Right atrium auricular region (tissue), 2 donors: Measurements from ENCODE around the gene PRPF19. TPM values are rescaled to one million over a fixed set of nuclear protein-coding genes. Genes with fewer than 3 reads are reported as not detected.

ENCODE experiments used
- DNase-seq: peaks from one replicate; pipeline ENCODE4 v3.0.0-alpha.2; 2019; ENCODE audit warnings: low spot score
- H3K27ac ChIP-seq, 2 donors: fragments of 200-600 bp; sonication (generic); 1 replicate in 1 of 2; 2 replicates in 1 of 2; pipeline ENCODE4 v1.5.1; 2016 to 2019
- H3K27me3 ChIP-seq, 2 donors: fragments of 200-600 bp; sonication (generic); one replicate each; pipeline versions ENCODE4 v1.5.1 to v1.6.0; 2017 to 2019
- H3K36me3 ChIP-seq: fragments of 200-600 bp; sonication (generic); one replicate; pipeline ENCODE4 v1.5.1; 2016
- H3K4me1 ChIP-seq, 2 donors: fragments of 200-600 bp; sonication (generic); one replicate each; pipeline versions ENCODE4 v1.5.1 to v1.6.0; 2017 to 2019
- H3K4me3 ChIP-seq, 2 donors: fragments of 200-600 bp; sonication (generic); 1 replicate in 1 of 2; 2 replicates in 1 of 2; pipeline ENCODE4 v1.5.1; 2017 to 2019; ENCODE audit warnings: mild to moderate bottlenecking in 1 of 2, moderate library complexity in 1 of 2
- H3K9me3 ChIP-seq, 2 donors: fragments of 200-600 bp; sonication (generic); one replicate each; pipeline ENCODE4 v1.5.1; 2019
- total RNA-seq, 2 donors: library from RNA; depleted of rRNA; stranded (reverse); fragments of >200 nt; gene quantifications; one replicate each; pipeline ENCODE4 v1.1.0, GENCODE V29; 2016
- TF ChIP-seq, protein P1 (sequence below), 2 donors: fragments of 200-600 bp; sonication (generic); IDR thresholded peaks; one replicate each; pipeline ENCODE4 v1.5.1; 2019; ENCODE audit warnings: antibody characterized with exemption in 2 of 2

The PRPF19 gene
- total RNA-seq, 2 donors from 2014 or later, result 20.3 to 46.2 TPM

GRCh38 chr11:60947700-60948099, 41.3 kb upstream of the PRPF19 start:
- Histone ChIP-seq H3K36me3 (no peaks in the 10 kb centered on the region), H3K27ac (no peak overlapping the region), H3K4me3 (no peak overlapping the region), H3K9me3 (no peaks in the 10 kb centered on the region), H3K4me1 (peaks cover 0 to 19% of the 10 kb centered on the region in 2 donors), H3K27me3 (no peaks in the 10 kb centered on the region)
- TF ChIP-seq, protein P1, sequence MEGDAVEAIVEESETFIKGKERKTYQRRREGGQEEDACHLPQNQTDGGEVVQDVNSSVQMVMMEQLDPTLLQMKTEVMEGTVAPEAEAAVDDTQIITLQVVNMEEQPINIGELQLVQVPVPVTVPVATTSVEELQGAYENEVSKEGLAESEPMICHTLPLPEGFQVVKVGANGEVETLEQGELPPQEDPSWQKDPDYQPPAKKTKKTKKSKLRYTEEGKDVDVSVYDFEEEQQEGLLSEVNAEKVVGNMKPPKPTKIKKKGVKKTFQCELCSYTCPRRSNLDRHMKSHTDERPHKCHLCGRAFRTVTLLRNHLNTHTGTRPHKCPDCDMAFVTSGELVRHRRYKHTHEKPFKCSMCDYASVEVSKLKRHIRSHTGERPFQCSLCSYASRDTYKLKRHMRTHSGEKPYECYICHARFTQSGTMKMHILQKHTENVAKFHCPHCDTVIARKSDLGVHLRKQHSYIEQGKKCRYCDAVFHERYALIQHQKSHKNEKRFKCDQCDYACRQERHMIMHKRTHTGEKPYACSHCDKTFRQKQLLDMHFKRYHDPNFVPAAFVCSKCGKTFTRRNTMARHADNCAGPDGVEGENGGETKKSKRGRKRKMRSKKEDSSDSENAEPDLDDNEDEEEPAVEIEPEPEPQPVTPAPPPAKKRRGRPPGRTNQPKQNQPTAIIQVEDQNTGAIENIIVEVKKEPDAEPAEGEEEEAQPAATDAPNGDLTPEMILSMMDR (IDR thresholded peaks at IDR 0.05), result no peak
- DNase-seq, result no peak

DNA sequence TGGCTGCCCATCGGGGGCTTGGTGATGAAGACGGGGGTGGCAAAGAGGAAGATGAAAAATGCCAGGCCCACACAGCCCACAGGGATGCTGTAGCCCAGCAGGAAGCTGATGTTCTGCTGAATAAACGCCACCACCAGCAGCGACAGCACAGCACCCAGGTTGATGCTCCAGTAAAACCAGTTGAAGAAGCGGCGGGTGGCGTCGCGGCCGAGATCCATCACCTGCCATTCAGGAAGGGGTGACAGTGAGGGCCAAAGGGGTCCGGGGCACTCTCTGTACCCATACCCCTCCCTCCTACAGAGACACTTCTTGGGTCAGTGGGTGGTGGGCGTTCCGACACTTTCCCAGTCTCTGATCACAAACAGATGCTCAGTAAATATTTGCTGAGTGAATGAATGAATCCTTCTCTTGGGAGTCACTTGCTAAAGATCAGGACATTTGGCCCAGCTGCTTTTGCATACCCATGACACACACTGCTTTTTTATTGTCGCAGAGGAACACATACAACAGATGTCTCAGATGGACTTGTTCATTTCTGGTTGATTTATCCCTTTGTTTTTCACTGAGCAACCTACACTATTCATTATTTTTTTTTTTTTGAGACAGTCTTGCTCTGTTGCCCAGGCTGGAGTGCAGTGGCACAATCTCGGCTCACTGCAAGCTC, 40.3 kb upstream of the PRPF19 start:
- H3K4me1 ChIP-seq, result peaks cover 0 to 18% of the 10 kb centered on the region in 2 donors
- DNase-seq, result no peak
- H3K27ac ChIP-seq, result no peak overlapping the region

DNA sequence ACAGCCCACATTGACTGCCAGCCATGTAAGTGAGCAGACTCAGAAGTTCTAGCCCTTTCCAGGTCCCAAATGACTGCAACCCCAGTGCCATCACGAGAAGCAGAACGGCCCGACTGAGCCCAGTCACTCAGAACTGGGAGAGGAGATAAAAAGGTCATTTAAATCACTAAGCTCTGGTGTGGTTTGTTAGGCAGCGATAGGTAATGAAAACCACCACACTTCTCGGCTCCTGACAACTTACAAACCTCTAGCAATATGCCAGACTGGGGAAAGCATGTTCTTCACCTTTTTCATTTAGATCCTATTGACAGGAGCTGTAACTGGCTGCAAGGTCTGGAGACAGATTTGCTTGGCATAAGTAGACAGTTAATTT, 38.9 kb upstream of the PRPF19 start:
- H3K4me1 ChIP-seq, result peaks cover 0 to 11% of the 10 kb centered on the region in 2 donors
- H3K27ac ChIP-seq, result no peak overlapping the region
- no peaks in the 10 kb centered on the region for H3K27me3 ChIP-seq
- H3K4me3 ChIP-seq, result no peak overlapping the region
- TF ChIP-seq, protein P1 (IDR thresholded peaks at IDR 0.05), result no peak
- no peaks in the 10 kb centered on the region for H3K9me3 ChIP-seq
- DNase-seq, result no peak
- H3K36me3 ChIP-seq, result peaks cover 5% of the 10 kb centered on the region

More for the DNA sequence above, 40.3 kb upstream of the PRPF19 start:
- Histone ChIP-seq H3K27me3 (no peaks in the 10 kb centered on the region), H3K4me3 (no peak overlapping the region), H3K9me3 (no peaks in the 10 kb centered on the region), H3K36me3 (peaks cover 5% of the 10 kb centered on the region)
- TF ChIP-seq, protein P1 (IDR thresholded peaks at IDR 0.05), result no peak

GRCh38 chr11:60944490-60945294, 38.3 kb upstream of the PRPF19 start:
- H3K4me1 ChIP-seq, result peaks cover 0 to 6% of the 10 kb centered on the region in 2 donors

GRCh38 chr11:60942970-60943565, 36.7 kb upstream of the PRPF19 start:
- Histone ChIP-seq H3K4me1 (peaks cover 0 to 3% of the 10 kb centered on the region in 2 donors), H3K4me3 (no peak overlapping the region), H3K27me3 (no peaks in the 10 kb centered on the region), H3K9me3 (no peaks in the 10 kb centered on the region), H3K36me3 (peaks cover 8% of the 10 kb centered on the region), H3K27ac (no peak overlapping the region)
- DNase-seq, result no peak
- TF ChIP-seq, protein P1 (IDR thresholded peaks at IDR 0.05), result no peak

More at GRCh38 chr11:60944490-60945294, 38.3 kb upstream of the PRPF19 start:
- Histone ChIP-seq H3K27me3 (no peaks in the 10 kb centered on the region), H3K36me3 (peaks cover 5% of the 10 kb centered on the region), H3K9me3 (no peaks in the 10 kb centered on the region), H3K4me3 (no peak overlapping the region), H3K27ac (no peak overlapping the region)
- TF ChIP-seq, protein P1 (IDR thresholded peaks at IDR 0.05), result no peak
- DNase-seq, result no peak
